Fibroblast of lung (primary cell): Measurements from ENCODE around the gene LCE5A. TPM values are rescaled to one million over a fixed set of nuclear protein-coding genes. Genes with fewer than 3 reads are reported as not detected.

ENCODE experiments used
- DNase-seq, 2 donors: peaks; one replicate each; pipeline versions ENCODE4 v3.0.0 to v3.0.0-alpha.2; 2010; ENCODE audit warnings: low read depth in 2 of 2
- H2AFZ ChIP-seq: 2 replicates; pipeline ENCODE4 v1.5.1; 2012; ENCODE audit warnings: low read length, control low read depth, inconsistent platforms
- H3K27ac ChIP-seq: 2 replicates; pipeline ENCODE4 v1.5.1; 2011; ENCODE audit warnings: low read length, control low read depth; ENCODE audit not compliant: insufficient read depth
- H3K27me3 ChIP-seq: 2 replicates; pipeline ENCODE4 v1.5.1; 2011; ENCODE audit warnings: mild to moderate bottlenecking, low read length; ENCODE audit not compliant: control insufficient read depth, insufficient read depth
- H3K36me3 ChIP-seq: 2 replicates; pipeline ENCODE4 v1.5.1; 2011; ENCODE audit warnings: low read length; ENCODE audit not compliant: control insufficient read depth, insufficient read depth
- H3K4me1 ChIP-seq: 2 replicates; pipeline ENCODE4 v1.5.1; 2011; ENCODE audit warnings: low read length; ENCODE audit not compliant: control insufficient read depth, insufficient read depth; ENCODE audit errors: extremely low read depth
- H3K4me2 ChIP-seq: 2 replicates; pipeline ENCODE4 v1.5.1; 2011; ENCODE audit warnings: low read length, control low read depth; ENCODE audit not compliant: insufficient read depth; ENCODE audit errors: extremely low read depth
- H3K4me3 ChIP-seq, 4 experiments: fragments of 200-600 bp in 1 of 4; sonication (generic) in 1 of 4; replicated peaks in 1 of 4; 2 replicates each; pipeline ENCODE4 v1.5.1; 2011 to 2016; ENCODE audit warnings: low read length in 4 of 4, low read depth in 3 of 4, mild to moderate bottlenecking in 3 of 4, control low read depth in 2 of 4, inconsistent platforms in 1 of 4, mixed read lengths in 1 of 4; ENCODE audit not compliant: insufficient read depth in 1 of 4; ENCODE audit errors: control extremely low read depth in 1 of 4
- H3K79me2 ChIP-seq: 2 replicates; pipeline ENCODE4 v1.5.1; 2012; ENCODE audit warnings: mild to moderate bottlenecking, low read length, inconsistent platforms; ENCODE audit not compliant: control insufficient read depth, insufficient read depth
- H3K9ac ChIP-seq: 2 replicates; pipeline ENCODE4 v1.5.1; 2011; ENCODE audit warnings: mild to moderate bottlenecking, low read length, control low read depth; ENCODE audit not compliant: insufficient read depth
- H3K9me3 ChIP-seq: 2 replicates; pipeline ENCODE4 v1.5.1; 2012; ENCODE audit warnings: low read depth, low read length; ENCODE audit not compliant: control insufficient read depth, insufficient read depth
- H4K20me1 ChIP-seq: 2 replicates; pipeline ENCODE4 v1.5.1; 2011; ENCODE audit warnings: low read length; ENCODE audit not compliant: control insufficient read depth, insufficient read depth; ENCODE audit errors: extremely low read depth
- CTCF ChIP-seq, 2 donors: IDR thresholded peaks in 1 of 2; conservative IDR thresholded peaks in 1 of 2; 1 replicate in 1 of 2; 2 replicates in 1 of 2; pipeline ENCODE4 v1.5.1; 2011 to 2012; ENCODE audit warnings: low read length in 2 of 2, control low read depth in 1 of 2, inconsistent platforms in 1 of 2, low read depth in 1 of 2, mild to moderate bottlenecking in 1 of 2
- EZH2 ChIP-seq: IDR thresholded peaks from 2 replicates; pipeline ENCODE4 v1.5.1; 2012; ENCODE audit warnings: low read length, control low read depth, mild to moderate bottlenecking; ENCODE audit errors: missing control alignments
- polyA plus RNA-seq, 2 donors: library from polyadenylated mRNA; depleted of rRNA in 1 of 2; stranded (reverse) in 1 of 2; unstranded in 1 of 2; fragments of >200 nt; gene quantifications; 2 replicates each; pipeline ENCODE4 v1.2.1, GENCODE V29; 2011 to 2012; ENCODE audit warnings: missing spikeins in 1 of 2
- total RNA-seq: library from RNA; depleted of rRNA; stranded (reverse); fragments of >200 nt; gene quantifications from 2 replicates; pipeline ENCODE4 v1.2.1, GENCODE V29; 2014

LCE5A gene
- total and polyA plus RNA-seq, 2 donors (not counting 1 experiment from before 2014, with no cell fraction given) = not detected

DNA sequence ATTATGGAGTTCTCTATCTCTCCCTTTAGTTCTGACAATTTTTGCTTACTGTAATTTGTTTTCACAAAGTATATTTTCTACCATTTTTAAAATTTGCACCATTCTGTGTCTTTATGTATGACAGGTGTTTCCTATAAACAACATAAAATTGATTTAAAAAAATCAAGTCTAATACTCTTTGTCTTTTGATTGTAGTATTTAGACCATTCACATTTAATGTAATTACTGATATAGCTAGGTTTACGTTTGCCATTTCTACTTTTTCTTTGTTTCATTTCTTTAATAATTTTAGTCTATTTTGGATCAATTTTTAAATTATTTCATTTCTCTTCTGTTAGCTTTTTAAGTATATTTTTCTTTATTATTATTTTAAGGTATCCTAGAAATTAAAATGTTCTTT, 44.4 kb upstream of the LCE5A start:
- no peaks in the 10 kb centered on the region for H3K4me1 ChIP-seq
- no peaks in the 10 kb centered on the region for H4K20me1 ChIP-seq
- H3K36me3 ChIP-seq = no peaks in the 10 kb centered on the region
- no peak overlapping the region for H3K4me2 ChIP-seq
- H3K27me3 ChIP-seq = no peaks in the 10 kb centered on the region
- H3K4me3 ChIP-seq = no peak overlapping the region
- H3K27ac ChIP-seq = no peak overlapping the region
- no peak for TF ChIP-seq CTCF (conservative IDR thresholded peaks at IDR 0.05 in 1 of 2, IDR thresholded peaks at IDR 0.05 in 1 of 2; ENCODE audit: low read depth in 1 of 2, low read length in 2 of 2)
- TF ChIP-seq EZH2 = no peak
- H3K79me2 ChIP-seq = no peaks in the 10 kb centered on the region
- no peak for DNase-seq
- no peak overlapping the region for H2AFZ ChIP-seq
- H3K9me3 ChIP-seq = no peaks in the 10 kb centered on the region
- no peak overlapping the region for H3K9ac ChIP-seq

DNA sequence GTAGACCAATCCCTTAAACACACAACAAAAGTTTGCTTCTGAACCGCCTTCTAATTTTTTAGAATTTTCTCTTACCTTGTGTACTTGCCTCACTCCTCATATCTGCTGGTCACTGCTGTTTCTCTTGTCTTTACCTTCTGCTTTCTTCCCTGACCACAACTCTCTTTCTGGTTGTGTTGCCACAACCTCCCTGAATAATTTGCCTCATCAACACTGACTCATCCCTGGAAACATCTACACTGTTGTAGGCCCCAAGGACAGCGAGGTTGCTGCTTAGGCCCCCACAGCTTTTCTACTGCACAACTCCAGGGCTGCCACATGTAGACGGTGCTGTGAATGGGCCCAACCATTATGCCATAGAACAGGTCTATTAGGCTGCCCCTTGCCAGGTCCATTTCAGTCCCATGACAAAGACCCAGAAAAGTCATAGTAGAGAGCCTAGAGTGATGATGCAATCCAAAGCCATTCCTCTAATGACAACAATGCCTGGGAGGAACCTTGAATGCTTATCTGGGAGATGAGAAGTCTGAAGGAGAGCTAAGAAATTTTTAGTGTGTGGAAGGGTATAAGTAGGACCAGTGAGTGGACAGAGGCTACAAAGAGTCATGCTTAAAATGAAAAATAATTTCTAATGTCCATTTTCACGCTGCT, 36.6 kb upstream of the LCE5A start:
- Histone ChIP-seq H3K9me3 (no peaks in the 10 kb centered on the region), H3K4me3 (no peak overlapping the region), H3K4me1 (no peaks in the 10 kb centered on the region), H3K79me2 (no peaks in the 10 kb centered on the region), H4K20me1 (no peaks in the 10 kb centered on the region), H3K4me2 (no peak overlapping the region), H3K27me3 (no peaks in the 10 kb centered on the region), H3K36me3 (no peaks in the 10 kb centered on the region), H3K9ac (no peak overlapping the region), H3K27ac (no peak overlapping the region), H2AFZ (no peak overlapping the region)
- DNase-seq = no peak
- TF ChIP-seq EZH2 (no peak), CTCF (conservative IDR thresholded peaks at IDR 0.05 in 1 of 2, IDR thresholded peaks at IDR 0.05 in 1 of 2; ENCODE audit: low read depth in 1 of 2, low read length in 2 of 2) (no peak)

DNA sequence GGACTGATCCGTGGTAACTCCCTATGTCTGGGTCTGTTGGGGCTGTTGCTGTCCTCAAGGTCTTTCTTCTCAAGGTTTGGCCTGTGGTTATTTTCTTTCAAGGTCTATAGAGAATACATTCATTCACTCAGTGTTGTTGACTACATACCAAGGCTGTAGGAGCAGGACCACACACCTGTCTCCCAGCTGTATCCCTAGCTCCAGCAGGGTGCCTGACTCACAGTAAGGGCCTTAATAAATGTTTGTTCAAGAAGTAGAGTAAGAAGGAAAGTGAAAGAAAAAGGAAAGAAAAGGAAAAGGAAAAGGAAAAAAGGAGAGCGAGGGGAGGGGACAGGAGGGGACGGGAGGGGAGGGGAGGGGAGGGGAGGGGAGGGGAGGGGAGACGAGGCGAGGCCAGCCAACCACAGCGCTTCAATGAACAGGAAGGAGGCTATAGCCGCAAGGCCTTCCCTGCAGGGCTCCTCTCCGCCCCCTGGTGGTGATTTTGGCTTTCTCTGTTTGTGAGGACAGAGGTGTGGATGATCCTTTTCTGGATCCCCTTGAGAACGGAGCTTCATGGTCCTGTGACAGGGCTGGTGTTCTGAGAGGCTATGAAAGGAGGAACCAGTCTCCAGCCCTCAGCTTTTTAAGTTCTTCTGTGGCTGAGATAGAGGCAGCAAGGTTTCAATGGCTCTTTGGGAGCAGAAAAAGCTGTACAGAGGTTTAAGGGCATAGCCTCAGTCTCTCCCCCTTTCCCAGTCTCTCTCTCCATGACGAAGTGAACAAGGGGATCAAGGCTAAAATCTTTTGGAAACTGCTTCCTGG, 30.6 kb upstream of the LCE5A start:
- Histone ChIP-seq H3K9me3 (no peaks in the 10 kb centered on the region), H3K4me2 (no peak overlapping the region), H3K27ac (no peak overlapping the region), H2AFZ (no peak overlapping the region), H3K4me1 (no peaks in the 10 kb centered on the region), H4K20me1 (no peaks in the 10 kb centered on the region), H3K27me3 (no peaks in the 10 kb centered on the region), H3K79me2 (no peaks in the 10 kb centered on the region), H3K36me3 (no peaks in the 10 kb centered on the region), H3K9ac (no peak overlapping the region), H3K4me3 (no peak overlapping the region)
- TF ChIP-seq CTCF (conservative IDR thresholded peaks at IDR 0.05 in 1 of 2, IDR thresholded peaks at IDR 0.05 in 1 of 2; ENCODE audit: low read depth in 1 of 2, low read length in 2 of 2) (peak; percentile 25 to 45), EZH2 (no peak)
- no peak for DNase-seq
